GM18505 (cell line): ENCODE data around the gene EGF.
A peak's percentile ranks its signal among the peaks of the same experiment; 100 is the strongest.

ENCODE experiments used
- ATAC-seq: cut with Tn5 transposase; IDR thresholded peaks from one replicate; pipeline ENCODE4 v1.9.1; 2021; ENCODE audit not compliant: unreplicated experiment
- POLR2A ChIP-seq: IDR thresholded peaks from 4 replicates; pipeline ENCODE4 v1.6.1; 2011; ENCODE audit warnings: borderline replicate concordance; ENCODE audit not compliant: insufficient read depth, insufficient read length; ENCODE audit errors: extremely low read depth

Gene EGF

DNA sequence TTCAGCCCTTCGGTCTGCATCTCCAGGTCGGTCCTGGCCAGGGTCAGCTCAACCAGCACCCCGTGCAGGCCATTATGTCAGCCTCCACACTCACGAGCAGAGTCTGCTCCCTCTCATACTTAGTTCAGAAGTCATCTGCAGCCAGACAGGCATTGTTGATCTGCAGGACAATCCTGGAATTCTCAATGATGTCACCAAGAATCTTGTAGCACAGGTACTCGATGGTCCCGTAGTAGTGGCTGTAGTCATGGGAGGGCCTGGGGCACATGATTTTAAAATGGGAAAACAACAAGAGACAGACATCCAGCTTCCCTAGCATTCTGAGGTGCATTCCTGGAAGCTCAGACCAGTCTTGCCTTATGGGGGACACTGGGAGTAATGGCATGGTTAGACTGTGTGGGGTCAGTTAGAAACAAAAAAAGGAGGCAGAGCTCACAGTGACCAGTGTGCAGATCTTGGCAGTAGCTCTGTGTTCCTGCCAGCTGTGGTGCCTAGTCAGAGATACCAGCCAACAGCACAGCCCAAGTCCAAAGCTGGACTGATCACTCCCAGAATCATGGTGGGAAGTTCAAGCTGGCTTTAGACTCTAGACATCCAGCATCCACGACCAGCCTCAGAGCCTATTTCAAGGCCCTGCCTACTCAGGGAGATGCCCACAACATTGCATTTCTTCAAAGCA lies 32.9 kb upstream of the EGF start:
- ATAC-seq = no peak

GRCh38 chr4:109886303-109886702 lies 26.4 kb upstream of the EGF start:
- no peak for TF ChIP-seq POLR2A
- ATAC-seq = no peak

More for the DNA sequence above, 32.9 kb upstream of the EGF start:
- no peak for TF ChIP-seq POLR2A

GRCh38 chr4:109887071-109887470 lies 25.6 kb upstream of the EGF start:
- ATAC-seq = no peak
- TF ChIP-seq POLR2A = no peak

GRCh38 chr4:109890076-109890475 lies 22.6 kb upstream of the EGF start:
- no peak for ATAC-seq
- TF ChIP-seq POLR2A = no peak

GRCh38 chr4:109902559-109903251 lies 10.0 kb upstream of the EGF start:
- TF ChIP-seq POLR2A = no peak
- no peak for ATAC-seq

DNA sequence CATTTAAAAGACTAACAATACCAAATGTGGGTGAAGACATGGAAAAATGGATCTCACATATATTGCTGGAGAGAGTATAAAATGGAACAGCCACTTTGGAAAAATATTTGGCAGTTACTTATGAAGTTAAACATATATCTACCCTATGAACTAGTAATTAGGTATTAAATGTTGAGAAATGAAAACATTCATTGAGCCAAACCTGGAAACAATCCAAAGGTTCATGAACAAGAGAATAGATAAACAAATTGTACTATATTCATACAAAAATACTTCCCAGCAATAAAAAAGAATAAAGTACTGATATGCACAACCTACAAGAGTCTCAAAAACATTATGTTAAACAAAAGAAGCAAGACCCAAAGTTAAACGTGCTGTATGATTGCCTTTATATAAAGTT lies 4.0 kb upstream of the EGF start:
- no peak for ATAC-seq
- no peak for TF ChIP-seq POLR2A

DNA sequence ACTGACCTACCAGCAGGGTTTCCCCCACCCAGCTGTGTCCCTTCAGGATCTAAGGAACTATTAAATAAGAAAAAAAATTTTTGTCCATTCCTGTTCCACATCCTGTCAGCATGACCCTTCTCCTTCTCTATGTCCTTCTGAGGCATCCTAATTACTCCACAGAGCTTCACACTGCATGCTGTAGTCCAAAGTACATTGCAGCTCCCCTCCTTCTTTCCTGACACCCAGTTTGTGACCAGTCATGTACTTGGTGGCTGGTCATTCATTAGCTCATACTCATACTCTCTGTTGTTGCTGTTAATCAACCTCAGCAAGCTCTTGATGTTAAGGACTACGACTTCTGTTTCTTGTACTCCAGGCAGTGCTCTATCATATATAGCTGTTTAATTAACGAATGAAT lies 2.4 kb upstream of the EGF start:
- no peak for ATAC-seq
- no peak for TF ChIP-seq POLR2A

- TF ChIP-seq POLR2A = no peak
- no peak for ATAC-seq
These were observed 1.0 kb downstream of the EGF start for GRCh38 chr4:109913596-109914241.

- ATAC-seq = no peak
- TF ChIP-seq POLR2A = no peak
These were observed 1.6 kb downstream of the EGF start for GRCh38 chr4:109914322-109914721.

GRCh38 chr4:109915385-109916026 lies 2.8 kb downstream of the EGF start:
- no peak for ATAC-seq
- TF ChIP-seq POLR2A = no peak

DNA sequence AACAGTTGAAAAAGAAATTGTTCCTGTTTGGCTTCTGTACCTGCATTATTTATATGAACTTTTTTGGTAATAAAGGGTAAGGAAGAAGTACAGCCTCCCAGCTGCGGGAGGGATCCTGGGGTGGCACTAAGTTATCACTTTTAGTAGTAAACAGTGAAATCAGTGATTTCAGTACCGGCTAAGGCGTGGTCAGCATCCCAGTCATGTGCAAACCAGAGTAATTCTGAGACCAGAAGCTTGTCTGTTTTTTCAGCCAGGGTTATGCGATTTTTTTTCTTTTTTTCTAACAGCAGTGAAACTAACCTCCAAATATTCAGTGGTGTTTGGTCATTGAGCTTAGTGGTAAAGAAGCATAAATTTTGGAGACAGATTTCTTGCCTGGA lies 3.3 kb downstream of the EGF start:
- TF ChIP-seq POLR2A = no peak
- peak; percentile 52 for ATAC-seq

DNA sequence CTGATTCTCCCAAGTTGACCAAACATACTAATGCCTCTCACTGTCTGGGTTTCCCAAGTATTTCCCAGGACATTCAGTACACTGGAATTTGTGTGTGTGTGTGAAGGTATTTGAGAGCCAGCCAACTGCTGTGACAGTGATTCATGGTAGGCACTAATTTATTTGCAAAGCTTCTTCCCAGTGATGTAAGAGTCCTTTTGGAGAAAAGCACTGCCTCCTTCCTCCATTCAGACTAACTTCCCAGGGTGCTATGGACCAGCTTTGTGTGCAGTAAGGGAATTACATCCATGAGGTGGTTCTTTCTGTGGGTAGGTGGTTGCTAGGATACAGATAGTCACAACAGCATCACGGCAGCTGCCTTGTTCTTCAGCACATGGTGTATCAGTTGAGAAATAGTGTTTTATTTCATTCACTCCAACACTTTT lies 8.7 kb downstream of the EGF start:
- ATAC-seq = no peak
- no peak for TF ChIP-seq POLR2A

DNA sequence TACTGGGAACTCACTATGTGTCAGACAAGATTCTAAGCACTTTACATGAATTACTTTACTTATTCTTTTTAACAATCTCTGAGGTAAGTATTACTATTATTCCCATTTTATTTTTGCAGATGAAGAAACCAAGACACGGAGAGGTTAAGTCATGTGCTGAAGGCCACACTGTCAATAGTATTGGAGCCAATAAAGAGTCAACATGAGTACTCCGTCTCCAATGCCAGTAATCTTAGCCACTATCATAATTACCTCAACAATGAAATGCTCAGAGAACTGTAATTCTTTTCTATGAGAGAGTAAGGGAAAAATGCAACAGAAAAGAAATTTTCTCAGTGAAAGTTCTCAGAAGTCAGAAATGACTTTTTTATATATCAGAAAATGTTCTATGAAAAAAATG lies 12.7 kb downstream of the EGF start:
- TF ChIP-seq POLR2A = no peak
- ATAC-seq = no peak
